ENCODE measurements around the gene ZNF292.

- no peak for TF ChIP-seq CTCF (IDR thresholded peaks at IDR 0.05)
- no peak for TF ChIP-seq POLR2A (IDR thresholded peaks at IDR 0.05)
Observed at GRCh38 chr6:87225937-87226336, 70.6 kb downstream of the ZNF292 start.

Measured in esophagus squamous epithelium (tissue), 4 donors.